Activated CD4-positive, alpha-beta memory T cell treated with anti-CD3 and anti-CD28 coated beads, Interleukin-2, amount 10 ng/mL, durations not matched to agents 7 days and 5 days (primary cell): Measurements from ENCODE around the gene DLL3. TPM values are rescaled to one million over a fixed set of nuclear protein-coding genes. Genes with fewer than 3 reads are reported as not detected.
"Not testable (repeated sequence)": the region's sequence is repeated elsewhere in the genome, so short reads cannot be mapped to it uniquely, and the experiment has no call there.

ENCODE experiments used
- CTCF ChIA-PET: fragments of 350-600 bp; sonication (Branson Sonifier 250); formaldehyde crosslinking; loops from one replicate; lab custom pipeline; 2021; ENCODE audit warnings: antibody characterized with exemption, inconsistent platforms; lab: Charles Lee
- POLR2A ChIA-PET: fragments of 350-600 bp; sonication (Branson Sonifier 250); formaldehyde crosslinking; loops from one replicate; lab custom pipeline; 2021; ENCODE audit warnings: antibody characterized with exemption; lab: Charles Lee
- DNase-seq: peaks from one replicate; pipeline ENCODE4 v3.0.0-alpha.2; 2020
- H3K27ac Mint-ChIP-seq: one replicate; pipeline ENCODE4 v1.8.0; 2021; ENCODE audit warnings: mild to moderate bottlenecking, mixed read lengths
- H3K27me3 Mint-ChIP-seq: one replicate; pipeline ENCODE4 v1.8.0; 2021; ENCODE audit warnings: mixed read lengths
- H3K36me3 Mint-ChIP-seq: one replicate; pipeline ENCODE4 v1.8.0; 2021; ENCODE audit warnings: low read depth, mixed read lengths
- H3K4me1 Mint-ChIP-seq: one replicate; pipeline ENCODE4 v1.8.0; 2021; ENCODE audit warnings: mixed read lengths
- H3K4me3 Mint-ChIP-seq: one replicate; pipeline ENCODE4 v1.8.0; 2021; ENCODE audit warnings: mild to moderate bottlenecking, mixed read lengths
- H3K9me3 Mint-ChIP-seq: one replicate; pipeline ENCODE4 v1.8.0; 2021; ENCODE audit warnings: mixed read lengths
- total RNA-seq, 2 experiments: library from RNA; stranded (reverse); gene quantifications; one replicate each; pipeline ENCODE4 v1.2.3, GENCODE V29; 2021

The DLL3 gene
- total RNA-seq, 2 experiments from 2014 or later, result 0.28 to 0.30 TPM

DNA sequence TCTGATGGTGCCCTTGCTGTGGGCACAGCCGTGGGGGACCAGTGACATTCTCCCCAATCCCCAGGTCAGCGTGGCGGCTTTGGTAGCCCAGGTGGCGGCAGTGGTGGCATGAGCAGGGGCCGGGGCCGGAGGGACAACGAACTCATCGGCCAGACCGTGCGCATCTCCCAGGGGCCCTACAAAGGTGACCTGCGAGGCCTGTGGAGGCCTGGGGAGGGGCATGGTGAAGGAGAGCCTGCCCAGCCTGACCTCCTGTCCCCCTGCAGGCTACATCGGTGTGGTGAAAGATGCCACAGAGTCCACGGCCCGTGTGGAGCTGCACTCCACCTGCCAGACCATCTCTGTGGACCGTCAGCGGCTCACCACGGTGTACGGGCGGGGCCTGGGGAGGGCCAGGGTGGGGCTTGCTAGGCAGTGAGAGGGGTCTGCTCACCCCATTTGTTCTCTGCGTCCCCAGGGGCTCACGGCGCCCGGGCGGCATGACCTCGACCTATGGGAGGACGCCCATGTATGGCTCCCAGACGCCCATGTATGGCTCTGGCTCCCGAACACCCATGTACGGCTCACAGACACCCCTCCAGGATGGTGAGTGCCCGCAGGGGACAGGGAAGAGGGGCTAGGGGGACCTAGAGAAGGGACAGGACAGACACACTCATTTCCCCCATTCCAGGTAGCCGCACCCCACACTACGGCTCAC is 25.9 kb upstream of the DLL3 start:
- peaks cover 78% of the 10 kb centered on the region for H3K36me3 Mint-ChIP-seq
- no peaks in the 10 kb centered on the region for H3K9me3 Mint-ChIP-seq
- CTCF ChIA-PET, result interaction anchor here (2.0 kb wide), 1 partner anchor 10 kb away, joined by 20 read pairs; no protein-coding TSS in a partner anchor
- POLR2A ChIA-PET, result no interaction called here
- no peak overlapping the region for H3K4me3 Mint-ChIP-seq
- no peaks in the 10 kb centered on the region for H3K27me3 Mint-ChIP-seq
- peaks cover 11% of the 10 kb centered on the region for H3K4me1 Mint-ChIP-seq
- no peak for DNase-seq
- H3K27ac Mint-ChIP-seq, result no peak overlapping the region

DNA sequence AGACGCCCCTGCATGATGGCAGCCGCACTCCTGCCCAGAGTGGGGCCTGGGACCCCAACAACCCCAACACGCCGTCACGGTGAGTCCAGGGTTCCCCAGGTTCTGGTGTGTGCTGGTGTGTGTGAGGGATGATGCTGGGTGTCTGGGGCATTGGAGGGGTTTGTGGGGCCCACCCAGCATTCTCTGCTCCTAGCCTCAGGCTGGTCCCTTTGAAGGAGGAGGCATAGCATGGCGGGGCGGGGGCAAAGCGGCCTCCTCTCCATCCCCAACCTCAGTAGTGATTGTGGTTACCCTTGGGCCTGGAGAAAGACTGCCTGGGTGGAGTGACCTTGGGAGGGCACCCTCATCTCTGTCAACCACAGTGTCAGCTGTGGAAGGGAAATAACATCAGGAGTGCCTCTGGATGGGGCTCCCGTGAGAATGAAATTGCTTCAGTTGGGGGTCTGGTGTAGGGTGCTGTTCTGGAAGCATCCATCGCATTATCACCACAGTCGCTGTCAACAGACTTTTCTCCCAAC is 25.2 kb upstream of the DLL3 start:
- Mint-ChIP-seq H3K4me3 (no peak overlapping the region), H3K27me3 (no peaks in the 10 kb centered on the region), H3K27ac (no peak overlapping the region), H3K9me3 (no peaks in the 10 kb centered on the region), H3K4me1 (peaks cover 11% of the 10 kb centered on the region), H3K36me3 (peaks cover 72% of the 10 kb centered on the region)
- no peak for DNase-seq
- ChIA-PET CTCF (interaction anchor here (0.6 to 2.3 kb wide), 13 partner anchors 10 to 445 kb away, joined by 3 to 24 read pairs (median 6); partner anchors contain the start of genes EID2B, MED29, PAF1 and SUPT5H), POLR2A (interaction anchor here (1.1 kb wide), 1 partner anchor 11 kb away, joined by 3 read pairs; no protein-coding TSS in a partner anchor)

DNA sequence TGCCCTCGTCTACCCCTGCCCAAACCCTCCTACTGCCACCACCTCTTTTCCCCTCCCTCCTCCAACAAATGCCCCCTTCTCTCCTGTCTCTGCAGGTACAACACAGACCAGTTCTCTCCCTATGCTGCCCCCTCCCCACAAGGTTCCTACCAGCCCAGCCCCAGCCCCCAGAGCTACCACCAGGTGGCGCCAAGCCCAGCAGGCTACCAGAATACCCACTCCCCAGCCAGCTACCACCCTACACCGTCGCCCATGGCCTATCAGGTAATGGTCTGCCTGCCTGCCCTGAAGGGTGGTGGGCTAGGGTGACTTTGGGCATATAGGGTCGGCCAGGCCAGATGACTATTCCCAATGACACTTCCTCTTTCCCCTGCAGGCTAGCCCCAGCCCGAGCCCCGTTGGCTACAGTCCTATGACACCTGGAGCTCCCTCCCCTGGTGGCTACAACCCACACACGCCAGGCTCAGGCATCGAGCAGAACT is 24.6 kb upstream of the DLL3 start:
- ChIA-PET POLR2A (interaction anchor here (1.1 to 2.4 kb wide), 2 partner anchors 12 to 38 kb away, joined by 3 to 8 read pairs; partner anchors contain the start of gene RPS16), CTCF (interaction anchor here (0.5 to 2.3 kb wide), 16 partner anchors 9 to 446 kb away, joined by 3 to 24 read pairs (median 6); partner anchors contain the start of genes EID2B, MED29, PAF1 and RPS16)
- Mint-ChIP-seq H3K4me3 (no peak overlapping the region), H3K4me1 (peaks cover 11% of the 10 kb centered on the region), H3K36me3 (peaks cover 65% of the 10 kb centered on the region), H3K27me3 (no peaks in the 10 kb centered on the region), H3K27ac (no peak overlapping the region), H3K9me3 (no peaks in the 10 kb centered on the region)
- peak; percentile 66 for DNase-seq

DNA sequence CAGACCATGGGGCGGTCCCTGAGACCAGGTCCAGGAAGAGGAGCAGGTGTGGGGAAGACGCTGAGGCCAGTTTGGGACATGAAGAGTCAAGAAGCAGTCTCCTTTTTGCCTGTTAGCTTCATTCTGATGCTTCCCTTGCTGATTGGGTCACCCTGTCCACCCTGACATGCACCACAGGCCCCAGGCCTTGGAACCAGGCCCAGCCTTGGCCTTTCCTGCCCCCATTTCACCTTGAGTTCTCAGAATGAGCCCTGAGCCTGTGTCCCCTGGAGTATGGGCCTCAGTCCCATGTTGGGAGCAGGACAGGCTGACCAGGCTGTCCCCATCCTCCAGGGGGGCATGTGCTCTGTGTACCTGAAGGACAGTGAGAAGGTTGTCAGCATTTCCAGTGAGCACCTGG is 23.0 kb upstream of the DLL3 start:
- H3K36me3 Mint-ChIP-seq, result peaks cover 50% of the 10 kb centered on the region
- CTCF ChIA-PET, result interaction anchor here (1.9 to 2.3 kb wide), 2 partner anchors 36 to 58 kb away, joined by 16 to 24 read pairs; partner anchors contain the start of gene EID2B
- H3K9me3 Mint-ChIP-seq, result no peaks in the 10 kb centered on the region
- peaks cover 18% of the 10 kb centered on the region for H3K4me1 Mint-ChIP-seq
- no peak for DNase-seq
- POLR2A ChIA-PET, result interaction anchor here (1.2 to 2.4 kb wide), 2 partner anchors 11 to 40 kb away, joined by 3 to 8 read pairs; partner anchors contain the start of gene RPS16
- H3K27ac Mint-ChIP-seq, result no peak overlapping the region
- H3K27me3 Mint-ChIP-seq, result no peaks in the 10 kb centered on the region
- no peak overlapping the region for H3K4me3 Mint-ChIP-seq

DNA sequence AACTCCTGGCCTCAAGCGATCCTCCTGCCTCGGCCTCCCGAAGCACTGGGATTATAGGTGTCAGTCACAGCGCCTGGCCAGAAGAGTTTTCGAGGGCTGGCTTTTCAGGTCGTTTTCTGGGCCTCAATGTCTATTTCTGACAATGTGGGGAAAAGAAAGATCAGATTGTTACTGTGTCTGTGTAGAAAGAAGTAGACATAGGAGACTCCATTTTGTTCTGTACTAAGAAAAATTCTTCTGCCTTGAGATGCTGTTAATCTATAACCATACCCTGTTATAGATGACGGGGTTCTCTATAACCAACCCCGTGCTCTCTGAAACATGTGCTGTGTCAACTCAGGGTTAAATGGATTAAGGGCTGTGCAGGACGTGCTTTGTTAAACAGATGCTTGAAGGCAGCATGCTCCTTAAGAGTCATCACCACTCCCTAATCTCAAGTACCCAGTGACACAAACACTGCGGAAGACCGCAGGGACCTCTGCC is 19.4 kb upstream of the DLL3 start:
- Mint-ChIP-seq H3K4me1 (peaks cover 26% of the 10 kb centered on the region), H3K36me3 (peaks cover 24% of the 10 kb centered on the region)
- H3K9me3 Mint-ChIP-seq, H3K27ac Mint-ChIP-seq, H3K4me3 Mint-ChIP-seq, CTCF ChIA-PET, H3K27me3 Mint-ChIP-seq, POLR2A ChIA-PET, DNase-seq: not testable (repeated sequence)

DNA sequence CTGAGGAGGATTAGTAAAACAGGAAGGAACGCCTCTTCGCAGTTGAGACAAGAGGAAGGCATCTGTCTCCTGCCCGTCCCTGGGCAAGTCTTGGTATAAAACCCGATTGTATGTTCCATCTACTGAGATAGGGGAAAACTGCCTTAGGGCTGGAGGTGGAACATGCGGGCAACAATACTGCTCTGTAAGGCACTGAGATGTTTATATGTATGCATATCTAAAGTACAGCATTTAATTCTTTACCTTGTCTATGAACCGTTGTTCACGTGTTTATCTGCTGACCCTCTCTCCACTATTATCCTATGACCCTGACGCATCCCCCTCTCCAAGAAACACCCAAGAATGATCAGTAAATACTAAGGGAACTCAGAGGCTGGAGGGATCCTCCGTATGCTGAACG is 18.8 kb upstream of the DLL3 start:
- Mint-ChIP-seq H3K36me3 (peaks cover 19% of the 10 kb centered on the region), H3K9me3 (no peaks in the 10 kb centered on the region), H3K4me1 (peaks cover 26% of the 10 kb centered on the region), H3K27ac (peak overlapping the region; percentile 81), H3K27me3 (no peaks in the 10 kb centered on the region), H3K4me3 (peak overlapping the region; percentile 84)
- CTCF ChIA-PET, result interaction anchor here (0.8 to 1.5 kb wide), 4 partner anchors 20 to 54 kb away, joined by 3 to 6 read pairs (median 4); partner anchors contain the start of gene RPS16
- DNase-seq, result no peak
- POLR2A ChIA-PET, result interaction anchor here (0.8 to 2.1 kb wide), 7 partner anchors 11 to 59 kb away, joined by 3 to 15 read pairs (median 3); partner anchors contain the start of genes RPS16 and SUPT5H

DNA sequence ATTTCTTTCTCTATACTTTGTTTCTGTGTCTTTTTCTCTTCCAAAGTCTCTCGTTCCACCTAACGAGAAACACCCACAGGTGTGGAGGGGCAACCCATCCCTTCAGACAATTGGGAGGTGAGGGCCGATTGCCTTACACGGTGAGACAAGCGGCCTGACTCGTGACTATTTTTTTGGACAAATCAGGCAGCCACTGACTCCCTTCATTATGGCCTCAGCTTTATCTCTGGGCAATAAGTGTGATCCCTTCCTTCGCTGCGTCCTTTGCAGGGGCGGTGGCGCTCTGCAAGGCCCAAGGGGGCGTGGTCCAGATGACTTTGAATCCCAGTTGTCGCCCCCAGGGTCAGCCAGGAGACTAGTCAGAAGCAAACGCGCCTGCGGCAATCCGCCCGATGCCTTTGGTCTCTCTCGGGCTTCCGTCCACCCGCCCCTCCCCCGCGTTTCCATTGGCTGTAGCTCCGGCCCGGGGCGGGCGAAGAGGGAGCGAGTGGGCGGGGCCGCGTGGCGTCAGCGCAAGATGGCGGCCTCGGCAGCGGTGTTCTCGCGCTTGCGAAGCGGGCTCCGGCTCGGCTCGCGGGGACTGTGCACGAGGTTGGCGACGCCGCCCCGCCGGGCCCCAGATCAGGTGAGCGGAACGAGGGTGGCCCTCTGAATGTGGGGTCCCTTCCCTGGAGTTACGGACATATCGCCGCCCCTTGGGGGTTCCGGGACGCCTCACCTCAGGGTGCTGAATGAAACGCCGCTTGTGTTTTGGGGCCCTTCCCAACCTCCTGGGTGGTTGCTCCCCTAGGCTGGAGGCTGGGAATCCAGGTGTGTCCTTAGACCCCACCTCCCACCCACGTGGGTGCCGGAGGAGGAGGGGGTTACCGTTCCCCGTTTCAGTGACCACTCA is 18.2 kb upstream of the DLL3 start, which contains the start of gene TIMM50:
TIMM50 (plus strand) TSS at position 502 of the 892 bp plus-strand sequence; CDS start at position 518, 16 bp downstream.
- no peaks in the 10 kb centered on the region for H3K9me3 Mint-ChIP-seq

DNA sequence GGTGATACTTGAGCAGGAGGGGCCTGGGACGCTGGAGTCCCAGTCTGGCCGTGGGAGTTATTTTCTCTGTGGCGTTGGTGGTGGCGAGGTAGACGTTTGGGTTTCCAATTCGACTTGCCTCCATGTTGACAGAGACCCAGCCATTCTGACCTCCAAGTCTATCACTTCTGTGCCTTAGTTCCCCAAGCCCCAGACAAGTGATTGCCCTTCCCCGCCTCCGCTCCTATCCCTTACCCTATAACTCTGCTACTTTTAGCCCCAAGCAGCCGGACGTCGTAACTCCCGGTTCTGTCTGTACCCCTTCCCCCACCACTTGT is 17.6 kb upstream of the DLL3 start:
- H3K9me3 Mint-ChIP-seq, result no peaks in the 10 kb centered on the region
- CTCF ChIA-PET, result interaction anchor here (0.6 to 1.5 kb wide), 5 partner anchors 9 to 419 kb away, joined by 3 to 6 read pairs (median 4); partner anchors contain the start of gene RPS16
- H3K4me1 Mint-ChIP-seq, result peaks cover 26% of the 10 kb centered on the region
- H3K27ac Mint-ChIP-seq, result peak overlapping the region; percentile 81
- H3K36me3 Mint-ChIP-seq, result peaks cover 11% of the 10 kb centered on the region
- no peaks in the 10 kb centered on the region for H3K27me3 Mint-ChIP-seq
- peak overlapping the region; percentile 84 for H3K4me3 Mint-ChIP-seq
- POLR2A ChIA-PET, result interaction anchor here (1.0 to 2.1 kb wide), 5 partner anchors 36 to 58 kb away, joined by 3 to 15 read pairs (median 4); partner anchors contain the start of genes RPS16 and SUPT5H
- DNase-seq, result no peak

More for the DNA sequence above, 18.2 kb upstream of the DLL3 start, which contains the start of gene TIMM50:
- POLR2A ChIA-PET, result interaction anchor here (0.8 to 2.1 kb wide), 8 partner anchors 12 to 59 kb away, joined by 3 to 15 read pairs (median 4); partner anchors contain the start of genes RPS16 and SUPT5H
- Mint-ChIP-seq H3K27me3 (no peaks in the 10 kb centered on the region), H3K27ac (peak within 1 kb of the TSS; percentile 81), H3K4me1 (peaks cover 26% of the 10 kb centered on the region), H3K36me3 (peaks cover 13% of the 10 kb centered on the region), H3K4me3 (peak within 1 kb of the TSS; percentile 84)
- CTCF ChIA-PET, result interaction anchor here (0.6 to 1.5 kb wide), 6 partner anchors 9 to 419 kb away, joined by 3 to 6 read pairs (median 4); partner anchors contain the start of gene RPS16
- DNase-seq, result peak; percentile 98

DNA sequence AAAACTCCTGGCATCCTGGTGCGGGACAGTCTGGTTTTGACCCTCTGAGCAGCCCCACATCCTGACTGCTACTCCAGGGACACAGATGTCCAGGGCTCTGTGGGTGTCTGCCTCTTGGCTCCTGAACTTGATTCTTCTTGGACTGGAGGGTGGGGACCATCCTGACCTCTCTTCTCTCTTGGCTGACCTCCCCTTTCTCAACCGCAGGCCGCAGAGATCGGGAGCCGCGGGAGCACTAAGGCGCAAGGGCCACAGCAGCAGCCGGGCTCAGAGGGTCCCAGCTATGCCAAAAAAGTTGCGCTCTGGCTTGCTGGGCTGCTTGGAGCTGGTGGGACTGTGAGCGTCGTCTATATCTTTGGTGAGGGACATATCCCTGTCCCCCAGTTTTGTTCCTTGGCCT is 17.1 kb upstream of the DLL3 start:
- Mint-ChIP-seq H3K4me3 (peak overlapping the region; percentile 84), H3K4me1 (peaks cover 26% of the 10 kb centered on the region), H3K9me3 (no peaks in the 10 kb centered on the region), H3K36me3 (peaks cover 11% of the 10 kb centered on the region), H3K27me3 (no peaks in the 10 kb centered on the region), H3K27ac (peak overlapping the region; percentile 81)
- POLR2A ChIA-PET, result interaction anchor here (1.2 to 2.1 kb wide), 2 partner anchors 46 to 57 kb away, joined by 3 to 15 read pairs; partner anchors contain the start of gene RPS16
- DNase-seq, result no peak
- CTCF ChIA-PET, result interaction anchor here (1.5 kb wide), 1 partner anchor 41 kb away, joined by 6 read pairs; no protein-coding TSS in a partner anchor

DNA sequence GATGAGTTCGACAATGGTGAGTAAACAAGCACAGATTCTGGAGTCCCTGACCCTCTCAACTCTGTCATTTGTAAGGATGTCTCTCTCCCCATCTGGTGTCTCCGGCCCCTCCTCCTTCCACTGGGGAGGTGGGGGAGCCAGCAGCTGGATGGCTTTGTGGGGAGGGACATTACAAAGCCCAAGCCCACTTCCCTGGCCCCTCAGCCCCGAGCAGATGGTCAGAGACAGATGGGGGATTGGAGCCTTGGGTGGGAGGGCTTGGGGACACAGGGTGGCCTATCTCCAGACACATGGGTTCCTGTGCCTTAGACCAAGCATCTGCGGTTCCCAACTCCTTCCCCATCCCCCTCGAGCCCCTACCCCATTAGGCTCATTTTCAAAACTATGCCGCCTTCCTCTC is 15.6 kb upstream of the DLL3 start:
- ChIA-PET POLR2A (no interaction called here), CTCF (interaction anchor here (1.3 to 1.4 kb wide), 2 partner anchors 9 to 50 kb away, joined by 3 to 4 read pairs; no protein-coding TSS in a partner anchor)
- no peak overlapping the region for H3K27ac Mint-ChIP-seq
- H3K4me3 Mint-ChIP-seq, result peak overlapping the region; percentile 24
- peaks cover 26% of the 10 kb centered on the region for H3K4me1 Mint-ChIP-seq
- no peak for DNase-seq
- H3K9me3 Mint-ChIP-seq, result no peaks in the 10 kb centered on the region
- no peaks in the 10 kb centered on the region for H3K27me3 Mint-ChIP-seq
- H3K36me3 Mint-ChIP-seq, result peaks cover 13% of the 10 kb centered on the region

DNA sequence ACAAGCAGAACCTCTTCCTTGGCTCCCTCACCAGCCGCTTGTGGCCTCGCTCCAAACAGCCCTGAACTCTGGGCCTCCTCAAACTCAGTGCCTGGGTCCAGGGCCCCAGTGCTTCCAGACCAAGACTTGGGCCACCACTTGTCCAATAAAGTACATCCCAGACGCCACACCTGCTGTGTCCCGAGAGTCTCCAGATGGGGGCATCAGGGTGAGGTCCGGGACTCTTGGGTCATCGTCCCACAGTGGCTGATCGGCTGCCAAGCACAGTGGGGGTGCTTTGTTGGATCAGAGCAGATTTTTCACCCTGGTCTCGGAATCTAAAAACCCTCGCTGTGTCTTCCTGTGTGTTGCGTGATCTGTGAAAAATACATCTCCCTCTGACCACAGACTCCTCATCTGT is 9.0 kb upstream of the DLL3 start:
- H3K27me3 Mint-ChIP-seq, result no peaks in the 10 kb centered on the region
- POLR2A ChIA-PET, result no interaction called here
- DNase-seq, result no peak
- H3K4me3 Mint-ChIP-seq, result no peak overlapping the region
- no peak overlapping the region for H3K27ac Mint-ChIP-seq
- no peaks in the 10 kb centered on the region for H3K9me3 Mint-ChIP-seq
- H3K4me1 Mint-ChIP-seq, result no peaks in the 10 kb centered on the region
- CTCF ChIA-PET, result interaction anchor here (1.0 kb wide), 1 partner anchor 43 kb away, joined by 3 read pairs; the partner anchor contains the start of gene EID2B
- peaks cover 23% of the 10 kb centered on the region for H3K36me3 Mint-ChIP-seq
